AG20443 (cell line): Measurements from ENCODE around the gene USP38.
A peak's percentile ranks its signal among the peaks of the same experiment; 100 is the strongest.
"Not testable (repeated sequence)": the region's sequence is repeated elsewhere in the genome, so short reads cannot be mapped to it uniquely, and the experiment has no call there.

Experiments used
- DNase-seq: peaks from one replicate; pipeline ENCODE4 v3.0.0; 2012; ENCODE audit warnings: low spot score, mixed read lengths

USP38 gene

DNA sequence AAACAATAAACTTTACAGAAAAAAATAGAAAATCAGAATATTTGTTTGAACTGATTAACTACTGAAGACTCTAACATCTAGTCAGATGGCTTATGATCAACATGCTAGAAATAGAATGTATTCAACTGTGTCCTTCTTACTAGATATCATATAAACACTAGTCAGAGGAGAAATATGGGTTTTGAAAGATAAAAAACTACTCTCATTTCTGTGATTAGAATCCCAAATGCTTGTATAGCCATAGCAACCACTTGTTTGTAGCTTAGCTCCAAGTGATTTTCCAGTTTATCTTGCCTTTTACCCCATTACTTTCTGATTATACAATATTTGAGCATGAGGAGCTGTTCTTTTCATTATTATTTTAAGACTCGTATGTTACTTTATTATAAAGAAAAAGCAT, 31.2 kb downstream of the USP38 start:
- no peak for DNase-seq

DNA sequence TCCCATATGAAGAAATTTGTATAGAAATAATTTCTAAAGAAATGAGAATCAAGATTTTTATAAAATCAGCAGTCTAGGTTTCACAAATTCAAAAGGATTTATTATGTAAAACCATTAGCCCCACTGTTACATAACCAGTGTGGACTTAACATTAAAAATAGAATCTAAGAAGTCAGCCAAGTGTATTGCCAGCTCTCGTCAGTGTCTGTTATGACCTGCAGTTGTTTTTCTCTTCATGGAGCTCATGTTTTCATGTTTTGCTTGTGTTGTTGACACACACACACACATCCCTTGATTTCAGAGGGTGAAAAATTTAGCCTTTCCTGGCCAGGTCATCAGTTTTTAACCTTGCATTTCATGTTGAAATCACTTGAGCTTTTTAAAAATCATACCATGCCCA, 39.5 kb downstream of the USP38 start:
- DNase-seq = no peak

DNA sequence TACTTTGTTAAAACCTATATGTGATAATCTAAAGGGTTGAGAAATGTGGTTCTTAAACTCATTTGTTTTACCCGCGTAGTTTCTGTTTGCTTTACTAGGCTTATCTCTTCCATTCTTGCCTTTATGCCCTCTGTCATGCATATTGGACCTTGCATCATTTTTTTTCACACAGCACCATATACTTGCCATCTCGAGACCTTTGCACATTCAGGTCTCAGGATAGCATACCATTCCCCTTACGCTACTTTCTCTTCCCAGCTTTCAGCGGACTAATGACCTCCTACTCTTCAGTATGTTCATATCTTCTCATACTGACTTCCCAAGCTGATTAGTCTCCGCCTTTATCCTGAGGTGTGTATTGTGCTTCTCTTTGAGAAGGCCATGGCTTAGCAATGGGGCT, 40.5 kb downstream of the USP38 start:
- DNase-seq = no peak

GRCh38 chr4:143230683-143231082, 46.0 kb downstream of the USP38 start:
- DNase-seq = no peak

- no peak for DNase-seq
Measured at GRCh38 chr4:143232277-143232676, 47.6 kb downstream of the USP38 start.

DNA sequence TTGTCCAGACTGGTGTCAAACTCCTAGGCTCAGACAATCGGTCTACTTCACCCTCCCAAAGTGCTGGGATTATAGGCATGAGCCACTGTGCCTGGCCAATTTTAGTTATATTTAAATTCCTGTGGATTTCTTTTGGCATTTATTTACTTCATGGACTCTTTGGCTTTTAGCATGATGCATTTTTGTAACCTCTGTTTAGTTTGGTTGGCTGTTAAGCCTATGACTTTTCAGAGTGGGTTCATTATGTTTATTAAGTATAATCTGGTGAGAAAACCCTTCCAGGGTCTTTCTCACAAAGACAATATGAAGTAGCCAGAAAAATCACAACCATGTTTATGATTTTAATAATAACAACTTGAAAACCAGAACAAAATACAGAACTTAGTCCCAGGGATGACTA, 49.4 kb downstream of the USP38 start:
- peak; percentile 13 for DNase-seq

DNA sequence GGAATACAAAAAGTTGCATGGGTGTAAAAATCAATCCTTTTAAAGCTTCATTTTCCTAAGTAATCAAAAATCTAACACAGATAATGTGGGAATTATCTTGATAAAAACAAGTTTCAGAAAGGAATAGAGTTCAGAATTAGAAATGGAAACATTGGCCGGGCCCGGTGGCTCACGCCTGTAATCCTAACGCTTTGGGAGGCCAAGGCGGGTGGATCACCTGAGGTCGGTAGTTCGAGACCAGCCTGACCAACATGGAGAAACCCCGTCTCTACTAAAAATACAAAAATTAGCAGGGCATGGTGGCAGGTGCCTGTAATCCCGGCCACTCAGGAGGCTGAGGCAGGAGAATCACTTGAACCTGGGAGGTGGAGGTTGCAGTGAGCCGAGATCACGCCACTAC, 52.5 kb downstream of the USP38 start:
- DNase-seq = not testable (repeated sequence)

- no peak for DNase-seq
Measured at GRCh38 chr4:143240939-143241679, 56.4 kb downstream of the USP38 start.

- no peak for DNase-seq
Measured at GRCh38 chr4:143241892-143242291, 57.2 kb downstream of the USP38 start.

- DNase-seq = no peak
Measured at GRCh38 chr4:143243041-143243440, 58.3 kb downstream of the USP38 start.

GRCh38 chr4:143246977-143247376, 62.3 kb downstream of the USP38 start:
- no peak for DNase-seq

DNA sequence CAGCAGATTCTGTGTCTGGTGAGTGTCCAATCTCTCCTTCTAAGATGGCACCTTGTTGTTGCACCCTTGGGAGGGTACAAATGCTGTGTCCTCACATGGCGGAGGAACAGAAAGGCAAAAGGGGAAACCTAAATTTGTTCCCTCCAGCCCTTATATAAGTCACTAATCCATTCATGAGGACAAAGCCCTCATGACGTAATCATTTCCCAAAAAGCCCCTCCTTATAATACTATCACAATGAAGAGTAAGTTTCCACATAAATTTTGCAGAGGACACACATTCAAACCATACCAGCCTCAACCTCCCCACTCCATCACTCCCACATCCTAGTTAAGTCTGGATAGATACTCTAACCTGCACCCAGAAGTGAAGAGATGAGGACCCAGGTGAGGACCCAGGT, 63.1 kb downstream of the USP38 start:
- no peak for DNase-seq

DNA sequence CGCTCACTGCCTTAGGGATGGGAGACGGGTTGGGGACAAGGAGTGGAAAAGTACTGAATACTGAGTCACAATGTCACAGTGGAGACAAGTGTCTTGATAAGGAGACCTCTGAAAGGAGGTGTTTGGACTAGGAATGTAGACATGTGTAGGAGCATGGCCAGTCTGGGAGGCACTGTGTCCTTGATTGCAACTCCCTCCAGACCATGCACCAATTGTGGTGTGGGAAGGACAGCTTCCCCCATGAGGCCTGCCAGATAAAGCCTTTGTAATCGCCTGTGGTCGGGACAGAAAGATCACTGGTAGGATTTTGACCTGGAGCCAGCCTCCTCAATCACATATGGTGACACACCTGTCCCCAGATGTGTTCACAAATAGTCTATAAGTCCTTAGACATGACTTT, 64.1 kb downstream of the USP38 start:
- no peak for DNase-seq

DNA sequence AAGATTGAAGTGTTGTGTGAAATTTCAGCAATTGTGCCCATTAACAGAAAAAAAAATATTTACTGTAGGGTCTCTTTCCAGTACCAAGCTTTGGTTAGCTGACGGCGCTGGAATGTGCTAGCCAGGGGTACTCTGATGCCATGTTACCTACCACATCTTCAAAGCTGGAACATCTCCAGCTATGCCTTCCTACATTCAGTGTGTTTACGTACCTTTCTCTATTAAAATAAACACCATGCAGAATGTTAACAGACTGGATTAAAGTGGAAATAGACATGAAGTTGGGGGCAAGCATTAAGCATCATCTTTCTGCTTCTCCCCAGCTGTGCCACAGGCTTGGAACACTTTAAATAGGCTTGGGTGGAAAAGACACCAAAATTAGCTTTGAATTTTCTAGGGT, 65.9 kb downstream of the USP38 start:
- DNase-seq = no peak

DNA sequence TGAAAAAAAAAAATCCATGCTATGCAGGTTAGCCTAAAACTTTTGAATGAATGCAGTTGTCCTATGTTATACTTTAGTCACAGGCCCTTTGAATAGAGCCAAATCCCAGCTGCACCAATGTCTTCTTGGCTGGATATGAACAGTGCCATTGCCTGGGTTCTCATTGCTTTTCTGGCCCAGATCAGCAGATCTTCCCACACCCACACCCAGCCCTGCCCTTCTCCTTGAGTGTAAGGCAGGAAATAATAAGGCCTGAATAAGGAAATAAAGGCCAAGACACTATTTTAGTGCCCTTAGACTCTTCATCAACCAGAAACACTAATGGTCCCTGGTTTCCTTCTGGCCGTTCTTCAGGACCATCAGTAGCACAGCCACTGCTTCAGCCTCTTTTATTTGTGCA, 66.6 kb downstream of the USP38 start:
- no peak for DNase-seq

GRCh38 chr4:143251779-143252178, 67.1 kb downstream of the USP38 start:
- no peak for DNase-seq

DNA sequence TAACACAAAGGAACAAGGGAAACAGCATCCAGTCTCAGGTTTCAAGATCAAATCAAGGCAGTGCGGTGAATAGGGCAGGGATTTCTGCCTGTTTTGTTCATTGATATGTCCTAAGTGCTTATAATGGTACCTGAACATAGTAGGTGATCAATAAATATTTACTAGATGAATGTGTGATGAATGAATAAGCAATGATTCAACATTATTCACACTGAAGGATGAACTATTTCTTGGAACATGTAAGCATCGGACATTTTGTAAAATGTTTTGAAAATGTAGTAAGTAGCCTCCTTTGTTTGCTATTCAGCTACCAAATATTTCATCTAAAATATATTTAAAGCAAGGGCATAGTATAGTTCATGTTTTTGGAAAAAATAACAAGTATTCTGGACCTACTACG, 67.8 kb downstream of the USP38 start:
- no peak for DNase-seq

GRCh38 chr4:143253166-143253565, 68.4 kb downstream of the USP38 start:
- no peak for DNase-seq

- no peak for DNase-seq
Measured at GRCh38 chr4:143254491-143255226, 69.9 kb downstream of the USP38 start.

DNA sequence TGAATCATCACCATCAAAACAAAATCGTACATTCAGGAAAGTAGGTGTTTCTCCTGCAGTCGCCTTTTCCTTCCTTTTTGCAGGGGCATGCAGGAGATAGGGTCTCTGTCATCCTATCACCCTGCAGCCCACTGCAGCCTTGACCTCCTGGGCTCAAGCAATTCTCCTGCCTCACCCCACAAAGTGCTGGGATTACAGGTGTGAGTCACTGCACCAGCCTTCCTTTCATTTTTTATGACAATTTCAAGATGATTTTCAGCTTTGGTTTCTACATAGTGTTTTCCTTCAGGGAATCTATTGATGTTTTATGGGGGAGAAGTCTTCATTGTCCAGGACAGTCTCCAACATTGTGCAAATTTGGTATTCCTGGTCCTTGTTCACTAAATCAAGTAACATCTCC, 71.7 kb downstream of the USP38 start:
- no peak for DNase-seq

GRCh38 chr4:143257356-143257755, 72.6 kb downstream of the USP38 start:
- no peak for DNase-seq

- no peak for DNase-seq
Measured at GRCh38 chr4:143260750-143261149, 76.0 kb downstream of the USP38 start.

DNA sequence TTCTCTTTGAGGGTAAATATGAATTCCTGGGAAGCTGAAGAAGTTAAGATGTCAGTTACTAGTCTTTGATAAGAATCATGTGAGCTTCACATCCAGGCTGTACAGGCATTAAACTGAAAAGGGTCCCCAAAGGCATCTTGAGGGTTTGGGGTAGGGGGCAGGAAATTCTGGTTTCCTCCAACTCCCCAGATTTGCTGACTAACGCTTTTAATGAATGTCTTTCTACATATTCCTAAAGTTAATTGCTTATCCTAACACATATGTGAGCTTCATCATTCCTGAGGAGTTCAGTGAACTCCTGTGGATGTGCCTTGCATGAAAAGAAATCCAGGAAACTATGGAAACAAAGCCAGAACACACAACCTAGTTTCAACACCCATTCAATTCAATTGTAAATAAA, 78.1 kb downstream of the USP38 start:
- no peak for DNase-seq

DNA sequence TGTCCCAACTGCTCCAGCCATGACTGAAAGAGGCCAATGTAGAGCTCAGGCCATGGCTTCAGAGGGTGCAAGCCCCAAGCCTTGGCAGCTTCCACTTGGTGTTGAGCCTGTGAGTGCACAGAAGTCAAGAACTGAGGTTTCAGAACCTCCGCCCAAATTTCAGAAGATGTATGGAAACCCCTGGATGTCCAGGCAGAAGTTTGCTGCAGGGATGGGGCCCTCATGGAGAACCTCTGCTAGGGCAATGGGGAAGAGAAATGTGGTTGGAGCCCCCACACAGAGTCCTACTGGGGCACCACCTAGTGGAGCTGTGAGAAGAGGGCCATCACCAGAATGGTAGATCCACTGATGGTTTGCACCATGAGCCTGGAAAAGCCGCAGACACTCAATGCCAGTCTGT, 83.0 kb downstream of the USP38 start:
- not testable (repeated sequence) for DNase-seq
